ENCODE data around the gene AIFM2. TPM values are rescaled to one million over a fixed set of nuclear protein-coding genes. Genes with fewer than 3 reads are reported as not detected.

AIFM2 gene
- total and polyA plus RNA-seq, 2 of the 13 experiments (the other 11 are each of a cell fraction or from before 2014, with no cell fraction given) = 20.3 to 29.5 TPM

GRCh38 chr10:70130878-70131559 lies 1.6 kb downstream of the AIFM2 start (continued):
- TF ChIP-seq, protein P1, sequence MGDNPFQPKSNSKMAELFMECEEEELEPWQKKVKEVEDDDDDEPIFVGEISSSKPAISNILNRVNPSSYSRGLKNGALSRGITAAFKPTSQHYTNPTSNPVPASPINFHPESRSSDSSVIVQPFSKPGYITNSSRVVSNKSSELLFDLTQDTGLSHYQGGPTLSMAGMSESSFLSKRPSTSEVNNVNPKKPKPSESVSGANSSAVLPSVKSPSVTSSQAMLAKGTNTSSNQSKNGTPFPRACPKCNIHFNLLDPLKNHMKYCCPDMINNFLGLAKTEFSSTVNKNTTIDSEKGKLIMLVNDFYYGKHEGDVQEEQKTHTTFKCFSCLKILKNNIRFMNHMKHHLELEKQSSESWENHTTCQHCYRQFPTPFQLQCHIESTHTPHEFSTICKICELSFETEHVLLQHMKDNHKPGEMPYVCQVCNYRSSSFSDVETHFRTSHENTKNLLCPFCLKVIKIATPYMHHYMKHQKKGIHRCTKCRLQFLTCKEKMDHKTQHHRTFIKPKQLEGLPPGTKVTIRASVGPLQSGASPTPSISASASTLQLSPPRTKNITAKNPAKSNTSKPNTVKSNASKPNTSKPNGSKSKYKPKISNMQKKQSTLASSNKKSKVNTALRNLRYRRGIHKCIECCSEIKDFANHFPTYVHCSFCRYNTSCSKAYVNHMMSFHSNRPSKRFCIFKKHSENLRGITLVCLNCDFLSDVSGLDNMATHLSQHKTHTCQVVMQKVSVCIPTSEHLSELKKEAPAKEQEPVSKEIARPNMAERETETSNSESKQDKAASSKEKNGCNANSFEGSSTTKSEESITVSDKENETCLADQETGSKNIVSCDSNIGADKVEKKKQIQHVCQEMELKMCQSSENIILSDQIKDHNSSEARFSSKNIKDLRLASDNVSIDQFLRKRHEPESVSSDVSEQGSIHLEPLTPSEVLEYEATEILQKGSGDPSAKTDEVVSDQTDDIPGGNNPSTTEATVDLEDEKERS (CRISPR knock-in tag; IDR thresholded peaks at IDR 0.05) = no peak
- TF ChIP-seq ZNF569 (CRISPR knock-in tag; IDR thresholded peaks at IDR 0.05; ENCODE audit: borderline replicate concordance) = no peak
- TF ChIP-seq, protein P2, sequence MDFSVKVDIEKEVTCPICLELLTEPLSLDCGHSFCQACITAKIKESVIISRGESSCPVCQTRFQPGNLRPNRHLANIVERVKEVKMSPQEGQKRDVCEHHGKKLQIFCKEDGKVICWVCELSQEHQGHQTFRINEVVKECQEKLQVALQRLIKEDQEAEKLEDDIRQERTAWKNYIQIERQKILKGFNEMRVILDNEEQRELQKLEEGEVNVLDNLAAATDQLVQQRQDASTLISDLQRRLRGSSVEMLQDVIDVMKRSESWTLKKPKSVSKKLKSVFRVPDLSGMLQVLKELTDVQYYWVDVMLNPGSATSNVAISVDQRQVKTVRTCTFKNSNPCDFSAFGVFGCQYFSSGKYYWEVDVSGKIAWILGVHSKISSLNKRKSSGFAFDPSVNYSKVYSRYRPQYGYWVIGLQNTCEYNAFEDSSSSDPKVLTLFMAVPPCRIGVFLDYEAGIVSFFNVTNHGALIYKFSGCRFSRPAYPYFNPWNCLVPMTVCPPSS (IDR thresholded peaks at IDR 0.05) = no peak
- no peak for TF ChIP-seq ZNF564 (CRISPR knock-in tag; IDR thresholded peaks at IDR 0.05)
- TF ChIP-seq JARID2 (CRISPR knock-in tag; IDR thresholded peaks at IDR 0.05; ENCODE audit: insufficient replicate concordance) = no peak
- TF ChIP-seq ZNF18 (CRISPR knock-in tag; IDR thresholded peaks at IDR 0.05; ENCODE audit: insufficient replicate concordance) = no peak
- no peak for TF ChIP-seq ZNF670 (CRISPR knock-in tag; IDR thresholded peaks at IDR 0.05; ENCODE audit: borderline replicate concordance)
- TF ChIP-seq TCF7 (IDR thresholded peaks at IDR 0.05; ENCODE audit: low read depth) = peak; percentile 69
- TF ChIP-seq YY1 (IDR thresholded peaks at IDR 0.05; ENCODE audit: insufficient read depth, insufficient replicate concordance, low read depth, low read length) = no peak
- no peak; the same call in 1 of the 2 replicates for TF ChIP-seq RXRA (CRISPR knock-in tag; IDR thresholded peaks at IDR 0.05)
- TF ChIP-seq ZNF414 (CRISPR knock-in tag; IDR thresholded peaks at IDR 0.05) = no peak
- no peak for TF ChIP-seq NFIC (IDR thresholded peaks at IDR 0.05; ENCODE audit: low read length)
- TF ChIP-seq ZBTB2 (CRISPR knock-in tag; IDR thresholded peaks at IDR 0.05; ENCODE audit: low read depth) = no peak
- no peak for TF ChIP-seq ZNF276 (CRISPR knock-in tag; IDR thresholded peaks at IDR 0.05; ENCODE audit: low read depth)
- no peak for TF ChIP-seq ADNP (CRISPR knock-in tag; IDR thresholded peaks at IDR 0.05)
- TF ChIP-seq, protein P3, sequence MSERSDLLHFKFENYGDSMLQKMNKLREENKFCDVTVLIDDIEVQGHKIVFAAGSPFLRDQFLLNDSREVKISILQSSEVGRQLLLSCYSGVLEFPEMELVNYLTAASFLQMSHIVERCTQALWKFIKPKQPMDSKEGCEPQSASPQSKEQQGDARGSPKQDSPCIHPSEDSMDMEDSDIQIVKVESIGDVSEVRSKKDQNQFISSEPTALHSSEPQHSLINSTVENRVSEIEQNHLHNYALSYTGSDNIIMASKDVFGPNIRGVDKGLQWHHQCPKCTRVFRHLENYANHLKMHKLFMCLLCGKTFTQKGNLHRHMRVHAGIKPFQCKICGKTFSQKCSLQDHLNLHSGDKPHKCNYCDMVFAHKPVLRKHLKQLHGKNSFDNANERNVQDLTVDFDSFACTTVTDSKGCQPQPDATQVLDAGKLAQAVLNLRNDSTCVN (CRISPR knock-in tag; IDR thresholded peaks at IDR 0.05; ENCODE audit: borderline replicate concordance) = no peak
- no peak; the same call in 1 of the 2 replicates for TF ChIP-seq HOXD1 (CRISPR knock-in tag; IDR thresholded peaks at IDR 0.05)

Measured in HepG2 (cell line).